Activated naive CD4-positive, alpha-beta T cell treated with Interleukin-2 at 50 U/mL for 16 hours (primary cell): ENCODE data around the gene CPE.
"Not testable (repeated sequence)": the region's sequence is repeated elsewhere in the genome, so short reads cannot be mapped to it uniquely, and the experiment has no call there.

Experiments
- DNase-seq: peaks from one replicate; pipeline ENCODE4 v3.0.0-alpha.2; 2020

The CPE gene

DNA sequence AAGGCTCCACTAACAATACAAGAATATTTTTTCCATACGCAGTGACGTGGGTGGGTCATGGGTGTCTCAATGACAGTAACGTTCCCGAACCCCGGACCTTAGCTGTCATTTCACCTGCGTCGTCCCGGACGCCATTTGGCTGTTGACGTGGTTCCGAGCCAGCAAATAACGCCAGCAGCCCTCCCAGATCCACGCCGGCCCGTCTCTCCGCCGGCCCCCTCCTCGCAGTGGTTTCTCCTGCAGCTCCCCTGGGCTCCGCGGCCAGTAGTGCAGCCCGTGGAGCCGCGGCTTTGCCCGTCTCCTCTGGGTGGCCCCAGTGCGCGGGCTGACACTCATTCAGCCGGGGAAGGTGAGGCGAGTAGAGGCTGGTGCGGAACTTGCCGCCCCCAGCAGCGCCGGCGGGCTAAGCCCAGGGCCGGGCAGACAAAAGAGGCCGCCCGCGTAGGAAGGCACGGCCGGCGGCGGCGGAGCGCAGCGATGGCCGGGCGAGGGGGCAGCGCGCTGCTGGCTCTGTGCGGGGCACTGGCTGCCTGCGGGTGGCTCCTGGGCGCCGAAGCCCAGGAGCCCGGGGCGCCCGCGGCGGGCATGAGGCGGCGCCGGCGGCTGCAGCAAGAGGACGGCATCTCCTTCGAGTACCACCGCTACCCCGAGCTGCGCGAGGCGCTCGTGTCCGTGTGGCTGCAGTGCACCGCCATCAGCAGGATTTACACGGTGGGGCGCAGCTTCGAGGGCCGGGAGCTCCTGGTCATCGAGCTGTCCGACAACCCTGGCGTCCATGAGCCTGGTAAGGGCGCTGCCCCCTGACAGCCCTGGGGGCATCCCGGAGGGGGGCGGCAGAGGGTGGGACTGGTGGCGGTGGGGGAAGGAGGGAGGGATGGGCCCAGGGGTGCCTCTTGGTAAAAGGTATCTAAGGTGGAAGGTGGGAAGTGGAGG, at the start of gene CPE:
Gene CPE, plus strand, starts transcription at position 264 of the 933 bp plus-strand sequence. Its CDS starts 214 bp downstream, at position 478.
- DNase-seq = peak; percentile 52

DNA sequence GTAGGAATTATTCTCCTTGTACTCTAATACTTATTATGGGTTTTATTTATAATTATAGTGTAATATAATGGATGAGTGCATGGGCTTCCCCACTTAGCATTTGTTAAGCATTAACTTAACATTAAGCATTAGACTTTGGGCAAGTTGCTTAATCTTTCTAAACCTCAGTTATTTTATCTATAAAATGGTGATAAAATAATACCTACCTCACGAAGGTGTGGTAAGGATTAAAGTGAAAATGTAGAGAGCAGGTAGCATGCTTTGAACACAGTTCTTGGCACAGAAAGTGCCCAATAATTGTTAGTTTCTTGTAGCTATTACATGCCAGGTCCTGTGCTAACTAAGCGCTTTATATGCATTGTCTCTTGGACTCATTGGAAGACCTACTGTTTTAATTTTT, 48.7 kb upstream of the CPE start:
- no peak for DNase-seq

DNA sequence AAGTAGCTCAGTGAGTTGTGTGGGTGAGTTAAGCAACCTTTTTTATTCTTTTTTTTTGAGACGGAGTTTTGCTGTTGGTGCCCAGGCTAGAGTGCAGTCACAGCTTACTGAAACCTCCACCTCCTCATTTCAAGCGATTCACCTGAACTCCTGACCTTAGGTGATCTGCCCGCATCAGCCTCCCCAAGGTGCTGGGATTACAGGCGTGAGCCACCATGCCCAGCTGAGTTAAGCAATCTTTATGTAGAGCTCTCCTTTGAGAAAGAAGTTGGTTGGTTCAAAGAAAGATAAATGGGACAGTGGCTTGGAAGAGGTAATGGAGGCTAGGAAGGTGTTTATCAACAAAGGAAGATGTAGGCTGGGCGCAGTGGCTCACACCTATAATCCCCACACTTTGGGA, 48.1 kb upstream of the CPE start:
- DNase-seq = no peak

DNA sequence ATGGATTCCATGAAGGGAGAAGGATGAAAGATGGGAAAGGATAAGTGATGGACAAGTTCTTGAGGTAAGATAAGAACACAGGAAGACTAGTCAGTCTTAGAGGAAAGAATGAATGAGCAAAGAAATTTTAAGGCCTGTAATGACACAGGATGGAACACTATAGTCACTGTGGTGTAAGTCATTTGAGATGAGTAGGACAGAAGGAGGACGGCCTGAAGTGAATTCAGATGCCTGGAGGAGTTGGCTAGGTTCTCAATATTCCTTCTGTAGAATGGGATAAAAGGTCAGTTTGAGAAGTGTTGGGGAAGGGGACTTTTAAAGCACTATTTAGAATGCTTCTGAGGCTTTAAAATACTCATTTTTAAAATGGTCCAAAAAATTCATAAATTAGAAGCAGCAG, 47.4 kb upstream of the CPE start:
- no peak for DNase-seq

DNA sequence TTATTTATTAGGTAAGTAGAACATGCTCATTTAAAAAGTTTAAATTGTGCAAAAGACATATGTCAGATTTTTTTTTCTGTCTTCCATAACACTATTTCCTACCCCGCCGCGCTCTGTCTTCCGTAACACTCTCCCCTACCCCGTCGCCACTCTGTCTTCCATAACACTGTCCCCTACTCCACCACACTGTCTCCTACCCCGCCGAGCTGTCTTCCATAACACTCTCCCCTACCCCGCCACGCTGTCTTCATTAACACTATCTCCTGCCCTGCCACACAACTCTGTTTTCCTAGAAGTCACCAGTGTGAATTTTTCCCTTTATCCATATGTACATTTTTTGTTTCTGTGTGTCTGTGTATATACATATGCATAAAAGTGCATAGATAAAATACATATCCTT, 47.0 kb upstream of the CPE start:
- DNase-seq = no peak

DNA sequence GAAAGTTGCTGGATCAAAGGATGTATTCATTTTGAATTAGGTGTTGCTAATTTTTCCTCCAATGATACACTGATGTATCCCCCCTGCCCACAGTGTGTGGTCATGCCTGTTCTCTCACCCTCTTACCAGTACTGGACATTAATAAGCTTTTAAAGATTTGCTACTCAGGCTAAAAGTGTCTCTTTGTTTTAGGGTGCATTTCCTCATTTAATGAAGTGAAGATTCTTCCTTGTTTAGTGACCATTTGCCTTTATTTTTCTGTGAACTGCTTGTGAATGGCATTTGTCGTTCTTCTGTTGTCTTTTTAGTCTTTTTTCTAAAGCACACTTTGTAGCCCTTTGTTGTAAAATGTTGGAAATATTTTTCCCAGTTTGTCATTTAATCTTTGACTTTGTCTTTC, 46.3 kb upstream of the CPE start:
- no peak for DNase-seq

DNA sequence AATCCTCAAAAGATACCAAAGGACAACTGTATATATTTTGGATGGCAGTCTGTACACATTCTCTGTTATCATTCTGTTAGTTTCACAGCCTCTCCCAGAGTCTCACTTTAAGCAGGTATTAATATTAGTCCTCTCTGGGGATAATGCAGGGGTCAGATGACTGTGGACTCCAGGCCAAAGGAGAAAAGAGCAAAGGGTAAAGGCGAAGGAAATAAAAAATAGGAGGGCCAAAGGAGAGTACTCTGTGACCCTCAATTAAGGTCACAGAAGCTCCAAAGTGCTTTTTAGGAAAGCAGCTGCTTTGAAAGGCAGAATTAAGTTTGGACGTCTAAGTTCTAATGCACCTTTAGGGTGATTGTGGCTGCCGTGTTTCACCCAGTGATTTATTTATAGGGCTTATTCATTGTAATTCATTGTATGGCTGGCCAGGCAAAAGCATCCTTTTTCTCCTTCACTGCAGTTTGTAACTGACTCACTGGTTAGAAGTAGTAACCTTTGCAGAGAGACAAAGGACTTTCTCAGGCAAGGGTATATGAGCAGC, 43.6 kb upstream of the CPE start:
- DNase-seq = no peak

DNA sequence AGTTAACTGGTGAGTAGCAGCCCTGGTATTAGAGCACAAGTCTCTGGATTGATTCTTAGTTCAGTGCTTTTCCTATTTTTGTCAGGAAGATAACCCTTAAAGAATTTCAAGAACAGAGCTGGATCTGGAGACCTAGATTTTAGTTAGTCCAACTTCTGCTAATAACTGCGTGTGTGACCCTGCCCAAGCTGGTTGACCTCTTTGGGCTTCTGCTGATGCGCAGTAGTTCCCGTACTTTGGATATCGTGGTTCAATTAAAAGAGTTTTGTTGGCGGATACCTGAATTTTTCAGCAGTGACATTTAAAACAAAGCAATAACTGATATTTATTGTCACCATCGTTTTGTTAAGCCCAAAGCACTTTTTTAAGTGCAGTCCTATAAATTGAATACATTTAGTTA, 42.1 kb upstream of the CPE start:
- no peak for DNase-seq

DNA sequence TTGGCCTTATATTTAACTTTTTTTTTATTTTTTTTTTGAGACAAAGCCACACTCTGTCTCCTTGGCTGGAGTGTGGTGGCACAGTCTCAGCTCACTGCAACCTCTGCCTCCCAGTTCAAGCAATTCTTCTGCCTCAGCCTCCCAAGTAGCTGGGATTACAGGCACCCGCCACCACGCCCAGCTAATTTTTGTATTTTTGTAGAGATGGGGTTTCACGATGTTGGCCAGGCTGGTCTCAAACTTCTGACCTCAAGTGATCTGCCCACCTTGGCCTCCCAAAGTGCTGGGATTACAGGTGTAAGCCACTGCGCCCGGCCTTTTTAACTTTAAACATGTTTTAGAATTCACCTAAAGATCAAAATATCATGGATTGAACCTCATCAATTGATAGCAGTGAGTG, 36.5 kb upstream of the CPE start:
- DNase-seq = not testable (repeated sequence)

DNA sequence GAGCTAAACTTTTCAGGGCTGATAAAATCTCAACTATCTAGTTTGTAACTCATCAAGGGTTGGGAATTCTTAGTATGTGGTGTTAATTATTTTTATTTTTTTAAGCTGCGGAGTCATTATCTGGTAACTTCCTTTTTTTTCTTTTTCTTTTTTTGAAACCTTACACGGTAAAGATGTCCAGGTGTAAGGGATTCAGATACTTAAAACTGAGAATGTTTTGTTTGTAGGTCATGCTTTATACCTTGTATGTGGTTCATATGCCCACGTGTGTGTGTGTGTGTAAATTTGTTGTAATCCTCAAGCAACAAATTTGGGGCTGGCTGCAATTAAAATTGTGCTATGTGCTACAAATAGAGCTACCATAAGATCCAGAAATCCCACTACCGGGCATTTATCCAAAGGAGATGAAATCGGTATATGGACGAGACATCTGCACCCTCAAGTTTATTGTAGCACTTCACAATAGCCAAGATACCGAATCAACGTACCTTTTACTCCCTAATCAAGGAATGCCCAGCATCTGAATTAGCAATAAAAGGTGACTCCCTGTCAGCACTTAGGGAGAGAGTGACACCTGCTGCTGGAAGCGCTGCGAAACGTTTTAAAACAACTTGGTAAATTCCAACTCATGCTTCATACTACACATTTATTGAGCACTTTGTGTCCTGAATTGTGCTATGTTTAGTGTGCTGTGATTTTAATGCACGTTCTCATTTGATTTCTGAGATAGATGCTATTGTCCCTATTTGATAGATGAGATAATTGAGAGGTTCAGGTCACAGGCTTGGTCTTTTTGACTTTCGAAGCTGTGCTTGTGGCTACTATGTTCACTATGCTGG, 35.2 kb upstream of the CPE start:
- no peak for DNase-seq

DNA sequence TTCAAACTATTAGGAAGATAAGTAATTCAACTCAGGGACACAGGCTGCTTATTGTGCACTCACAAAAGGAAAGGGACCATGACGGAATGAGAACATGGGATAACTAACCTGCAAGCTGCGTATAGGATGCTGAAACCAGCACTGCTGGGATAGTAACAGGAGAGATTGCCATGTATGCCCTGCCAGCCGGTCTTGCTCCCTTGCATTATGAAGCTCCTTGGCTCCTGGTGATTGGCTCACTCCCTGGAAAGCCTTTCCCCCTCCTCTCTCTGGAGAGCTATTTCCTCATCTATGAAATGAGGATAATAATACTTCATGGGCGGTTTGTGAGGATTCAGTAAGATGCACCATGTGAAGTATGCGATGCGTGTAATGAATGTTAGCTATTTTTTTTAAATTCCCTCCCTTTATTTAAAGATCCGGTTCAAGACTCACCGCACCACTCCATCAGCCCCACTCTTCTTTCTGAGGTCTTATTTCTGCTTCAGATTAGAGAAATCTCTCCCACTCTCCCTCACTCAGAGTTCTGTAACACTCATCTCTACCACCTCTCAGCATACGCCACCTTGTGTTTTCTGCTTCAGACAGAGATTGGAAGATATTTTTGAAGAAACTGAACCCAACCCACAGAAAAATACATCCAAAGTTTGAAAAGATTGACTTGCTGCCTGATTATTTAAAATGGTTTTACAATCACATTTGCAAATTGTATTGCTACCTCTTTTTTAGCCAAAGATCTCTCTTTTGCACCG, 33.0 kb upstream of the CPE start:
- no peak for DNase-seq

DNA sequence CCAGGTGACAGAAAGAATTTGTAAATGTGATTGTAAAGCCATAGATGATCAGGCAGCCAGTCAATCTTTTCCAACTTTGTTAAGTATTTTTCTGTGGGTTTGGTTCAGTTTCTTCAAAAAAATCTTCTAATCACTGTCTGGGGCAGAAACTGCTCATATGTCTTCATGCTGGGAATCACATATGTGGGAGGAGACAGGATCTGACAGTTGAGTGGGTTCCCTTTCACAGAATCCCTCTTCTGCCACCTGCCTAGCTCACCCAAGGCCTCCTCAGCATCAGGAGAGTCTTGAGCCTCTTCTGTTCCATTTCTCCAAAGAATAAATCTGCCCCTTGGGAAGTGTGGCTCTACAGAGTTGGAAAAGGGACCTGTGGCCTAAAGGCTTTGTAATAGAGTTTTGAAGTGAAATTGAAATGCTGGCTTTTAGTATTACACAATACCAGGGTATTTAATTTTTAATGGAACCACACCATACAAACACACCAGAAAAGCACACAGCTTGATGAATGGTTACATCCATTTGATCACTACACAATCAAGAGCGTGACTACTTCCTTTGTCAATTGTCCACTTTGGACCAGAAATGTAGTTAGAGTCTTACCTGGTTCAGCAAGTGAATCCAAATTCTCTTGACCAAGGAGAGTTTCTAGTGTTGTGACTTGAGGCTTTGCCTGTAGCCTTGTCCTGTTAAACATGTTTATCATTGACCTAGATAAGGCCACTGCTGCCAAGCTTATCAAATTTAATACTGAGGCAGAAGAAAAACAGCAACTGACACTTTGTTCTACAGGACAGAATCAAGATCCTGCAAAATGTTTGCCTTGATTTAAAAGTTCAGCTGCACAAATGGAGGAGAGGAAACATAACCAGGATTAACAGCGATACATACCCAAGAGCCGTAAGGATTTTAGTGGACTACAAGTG, 30.9 kb upstream of the CPE start:
- DNase-seq = no peak

DNA sequence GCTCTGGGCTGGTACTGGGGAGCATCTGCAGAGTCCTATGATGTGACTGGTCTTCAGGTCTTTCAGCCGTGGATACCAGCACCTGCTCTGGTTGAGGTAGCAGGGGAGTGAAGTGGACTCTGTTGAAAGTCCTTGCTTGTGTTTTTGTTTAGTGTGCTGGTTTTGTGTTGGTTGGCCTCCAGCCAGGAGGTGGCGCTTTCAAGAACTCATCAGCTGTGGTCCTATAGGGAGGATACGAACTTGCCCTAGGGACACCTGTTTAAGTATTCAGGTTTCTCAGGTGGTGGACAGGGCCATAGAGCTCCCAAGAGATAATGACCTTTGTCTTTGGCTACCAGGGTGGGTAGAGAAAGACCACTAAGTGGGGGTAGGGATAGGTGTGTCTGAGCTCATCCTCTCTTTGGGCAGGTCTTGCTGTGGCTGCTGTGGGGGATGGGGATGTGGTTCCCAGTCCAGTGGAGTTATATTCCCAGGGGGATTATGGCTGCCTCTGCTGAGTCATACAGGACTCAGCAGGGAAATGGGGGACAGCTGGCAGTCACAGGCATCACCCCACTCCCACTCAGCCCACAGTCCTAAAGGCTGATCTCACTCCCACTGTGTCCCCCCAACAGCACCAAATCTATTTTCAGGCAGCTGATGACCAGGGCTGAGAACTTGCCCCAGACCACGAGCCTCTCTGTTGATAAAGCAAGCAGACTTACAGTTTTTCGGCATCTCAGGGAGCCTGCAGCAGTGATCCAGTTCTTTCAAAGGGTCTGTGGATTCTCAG, 27.3 kb upstream of the CPE start:
- DNase-seq = no peak

DNA sequence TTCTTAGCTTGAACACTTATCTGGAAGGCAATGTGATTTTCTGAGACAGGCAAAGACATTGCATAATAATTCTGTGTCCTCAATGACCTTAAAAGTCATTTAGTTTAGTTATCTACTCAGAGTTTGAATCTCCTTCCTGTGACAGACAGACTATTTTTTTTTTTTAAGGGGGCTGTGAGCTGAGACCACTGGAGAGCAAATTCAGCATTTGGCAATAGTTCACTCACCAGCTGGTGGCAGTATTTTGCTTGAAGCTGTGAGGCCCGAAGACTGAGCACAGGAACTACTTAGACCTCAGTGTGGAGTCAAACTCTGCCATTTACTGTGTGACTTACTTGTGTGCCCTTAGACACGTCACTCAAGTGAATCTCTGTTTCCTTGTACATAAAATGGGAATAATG, 22.9 kb upstream of the CPE start:
- DNase-seq = no peak

DNA sequence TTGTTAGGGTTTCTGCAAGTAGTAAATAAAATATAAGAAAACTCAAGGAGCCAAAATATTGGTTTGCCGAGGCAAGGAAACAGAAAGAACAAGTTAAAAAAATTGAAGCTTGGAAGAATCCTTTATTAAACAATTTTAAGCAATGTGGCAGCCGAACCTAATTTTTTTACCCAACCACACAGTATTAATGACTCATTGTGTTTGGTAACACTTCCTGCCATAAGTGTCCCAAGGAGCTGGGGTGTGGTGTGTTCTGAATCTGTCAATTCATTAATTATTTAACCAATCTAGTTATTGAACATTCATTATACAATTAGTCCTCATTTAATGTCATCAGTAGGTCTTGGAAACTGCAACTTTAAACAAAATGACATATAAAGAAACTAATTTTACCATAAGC, 19.3 kb upstream of the CPE start:
- no peak for DNase-seq

DNA sequence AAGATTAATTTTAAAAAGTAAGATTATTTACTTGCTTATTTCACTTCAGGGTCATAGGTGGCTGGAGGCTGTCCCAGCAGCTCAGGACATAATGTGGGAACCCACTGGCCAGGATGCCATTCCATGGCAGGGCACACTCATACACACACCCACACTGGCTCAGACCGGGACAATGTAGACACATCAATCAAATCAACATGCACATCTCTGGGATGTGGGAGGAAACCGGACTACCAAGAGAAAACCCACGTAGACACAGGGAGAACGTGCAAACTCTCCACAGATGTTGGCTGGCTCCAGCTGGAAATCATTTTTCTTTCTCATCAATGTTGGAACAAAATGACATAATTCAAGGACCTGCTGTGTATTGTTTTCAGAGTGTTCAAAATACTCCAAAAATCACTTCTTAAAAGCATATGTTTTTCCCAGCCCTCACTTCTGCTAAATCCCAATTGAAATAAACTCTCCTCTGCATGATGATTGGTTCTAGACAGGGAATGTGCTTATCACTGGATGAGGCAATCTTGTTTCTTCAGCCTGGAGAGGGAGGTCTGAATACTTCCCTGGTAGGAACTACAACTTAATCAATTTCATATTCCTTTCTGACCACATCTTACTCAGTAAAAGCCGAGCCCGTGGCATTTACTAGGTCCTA, 18.6 kb upstream of the CPE start:
- DNase-seq = no peak

DNA sequence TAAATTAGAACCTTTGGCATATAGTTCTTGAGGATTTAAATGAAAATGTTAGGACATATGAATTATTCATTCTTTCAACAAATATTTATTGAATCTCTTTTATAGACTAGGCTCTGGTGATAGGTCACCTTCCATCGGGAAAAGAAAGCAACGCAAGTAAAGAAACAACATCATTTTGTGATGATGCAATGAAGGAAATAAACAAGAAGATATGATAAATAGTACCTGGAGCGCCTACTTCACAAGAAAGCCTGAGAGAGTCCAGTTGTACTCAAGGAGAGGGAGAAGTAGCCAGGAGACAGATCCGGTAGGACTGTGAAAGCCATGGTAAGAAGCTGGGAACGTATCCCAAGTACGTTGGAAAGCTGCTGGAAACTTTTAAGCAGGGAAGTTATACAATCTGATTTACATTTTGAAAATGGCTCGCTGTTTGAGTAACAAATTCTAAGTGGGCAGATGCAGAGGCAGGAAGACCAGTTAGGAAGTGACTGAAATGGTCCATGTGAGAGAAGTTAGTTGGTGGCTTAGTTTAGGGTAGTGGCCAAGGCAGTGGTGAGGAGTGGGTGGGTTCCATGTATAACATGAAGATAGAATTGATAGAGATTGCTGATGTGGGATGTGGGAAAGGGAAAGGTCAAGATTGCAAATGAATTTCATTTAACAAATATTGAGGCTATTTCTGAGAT, 17.7 kb upstream of the CPE start:
- DNase-seq = no peak

DNA sequence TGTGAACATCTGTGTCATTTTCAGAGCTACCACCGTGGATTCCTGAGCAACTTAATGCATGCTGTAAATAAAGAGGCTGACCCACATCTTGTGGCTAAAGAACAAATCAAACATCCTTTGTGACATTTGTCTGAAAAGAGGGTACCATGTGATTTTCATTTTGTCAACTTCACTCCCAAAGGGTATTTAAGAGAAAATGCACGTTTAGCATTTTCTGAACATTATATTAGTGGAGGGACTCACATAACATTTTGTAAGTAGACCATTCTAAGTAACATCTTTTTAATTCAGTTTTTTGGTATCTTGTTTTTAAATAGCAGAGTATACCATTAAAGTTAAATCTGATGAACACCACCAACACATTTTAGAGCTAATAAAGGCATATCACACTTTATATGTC, 17.0 kb upstream of the CPE start:
- no peak for DNase-seq

DNA sequence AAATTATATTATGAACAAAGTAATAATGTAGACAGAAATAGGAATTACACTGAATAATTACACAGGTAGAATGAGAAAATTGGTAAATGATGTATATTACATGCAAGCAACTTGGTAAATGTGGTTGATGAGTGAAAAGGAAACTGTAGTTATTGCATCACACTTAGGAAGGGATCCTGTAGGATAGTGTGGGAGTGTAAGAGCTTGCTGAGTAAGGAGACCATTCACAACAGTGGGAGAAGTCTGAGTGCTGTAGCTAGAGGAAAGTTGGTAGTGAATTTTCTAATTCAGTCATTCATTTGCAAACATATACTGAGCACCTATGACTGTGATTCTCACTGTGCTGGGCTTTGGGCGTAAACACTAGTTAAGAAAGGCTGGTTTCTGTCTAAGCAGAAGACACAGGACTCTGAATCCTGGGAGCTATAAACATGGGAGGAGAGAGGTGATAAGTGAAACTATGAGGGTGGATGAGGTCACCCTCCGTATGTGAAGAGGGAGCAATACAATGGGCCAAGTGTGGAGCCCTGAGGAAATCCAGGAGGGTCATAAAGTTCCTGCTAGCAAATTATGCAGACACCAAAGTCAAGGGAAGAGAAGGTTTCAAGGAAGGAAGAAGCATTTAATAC, 14.2 kb upstream of the CPE start:
- DNase-seq = no peak
